HG02973 (cell line): ENCODE results near the gene PCDHA6.
"Not testable (repeated sequence)": the region's sequence is repeated elsewhere in the genome, so short reads cannot be mapped to it uniquely, and the experiment has no call there.

Experiments
- ATAC-seq: cut with Tn5 transposase; IDR thresholded peaks from one replicate; pipeline ENCODE4 v1.9.1; 2021; ENCODE audit warnings: moderate library complexity; ENCODE audit not compliant: unreplicated experiment

The PCDHA6 gene

GRCh38 chr5:140857177-140857986 is 29.6 kb downstream of the PCDHA6 start:
- no peak for ATAC-seq

- no peak for ATAC-seq
These were observed 30.2 kb downstream of the PCDHA6 start for GRCh38 chr5:140857987-140858240.

GRCh38 chr5:140862441-140863295 is 34.9 kb downstream of the PCDHA6 start:
- ATAC-seq, result no peak

- no peak for ATAC-seq
These were observed 41.2 kb downstream of the PCDHA6 start, which contains the start of gene PCDHA11 for GRCh38 chr5:140868721-140869554. PCDHA11 (plus strand) TSS chr5:140868957; CDS start chr5:140869104, 147 bp downstream.

- no peak for ATAC-seq
These were observed 41.8 kb downstream of the PCDHA6 start for GRCh38 chr5:140869555-140869886.

GRCh38 chr5:140870221-140871201 is 42.8 kb downstream of the PCDHA6 start:
- ATAC-seq, result no peak

GRCh38 chr5:140875085-140876065 is 47.6 kb downstream of the PCDHA6 start, which contains the start of gene PCDHA12:
PCDHA12 (plus strand) TSS chr5:140875308; CDS start chr5:140875473, 165 bp downstream.
- ATAC-seq, result no peak

- not testable (repeated sequence) for ATAC-seq
These were observed 48.9 kb downstream of the PCDHA6 start for GRCh38 chr5:140876541-140877261.

GRCh38 chr5:140877262-140877581 is 49.5 kb downstream of the PCDHA6 start:
- ATAC-seq, result no peak
